ENCODE measurements around the gene POLR3GL.
A peak's percentile ranks its signal among the peaks of the same experiment; 100 is the strongest.
"Not testable (repeated sequence)": the region's sequence is repeated elsewhere in the genome, so short reads cannot be mapped to it uniquely, and the experiment has no call there.

The POLR3GL gene

DNA sequence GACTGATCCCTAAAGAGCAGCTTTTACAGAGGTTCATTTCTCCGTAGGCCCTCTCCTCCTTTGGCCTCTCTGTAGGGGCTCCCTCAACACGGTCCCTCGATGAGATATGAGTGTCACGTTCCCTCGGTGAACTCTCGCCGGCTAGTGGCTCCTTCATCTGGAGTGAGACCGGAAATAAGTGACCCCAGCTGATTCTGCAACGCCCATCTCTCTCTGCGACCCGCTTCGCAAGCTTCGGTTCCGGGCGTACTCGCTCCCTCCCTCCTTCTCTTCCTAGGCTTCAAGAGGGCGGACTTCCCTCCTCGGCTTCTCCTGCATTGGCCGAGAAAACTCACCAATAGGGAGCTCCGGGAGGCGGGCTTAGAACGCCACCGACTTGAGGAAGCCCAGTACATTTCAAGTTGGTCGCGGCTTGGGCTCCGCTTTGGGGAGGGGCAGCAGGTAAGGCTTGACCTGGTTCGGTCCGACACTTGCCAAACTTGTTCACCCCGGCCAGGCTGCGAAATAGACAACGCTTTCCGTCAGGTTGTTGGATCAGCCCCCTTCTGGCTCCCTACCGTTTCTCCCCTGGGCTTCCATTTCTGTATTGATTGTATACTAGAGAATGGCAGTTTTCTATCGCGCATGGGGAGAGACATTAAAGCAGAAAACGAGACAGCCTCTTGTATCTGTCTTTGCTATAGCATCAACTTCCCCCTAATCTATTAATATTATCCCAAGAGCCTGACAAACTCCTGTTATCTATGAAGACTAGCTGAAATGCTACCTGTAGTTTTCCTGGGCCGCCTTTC, at the start of gene POLR3GL, which contains the start of gene ANKRD34A:
Gene POLR3GL, plus strand, starts transcription at position 363 of the 791 bp plus-strand sequence. CDS start 10,176 bp downstream, outside the sequence.
Gene ANKRD34A, minus strand, starts transcription at position 248 of the 791 bp plus-strand sequence. CDS start 2,816 bp downstream, outside the sequence.
- peak; percentile 84 for DNase-seq (ENCODE audit: low read depth)

GRCh38 chr1:145916745-145917144, 47.7 kb upstream of the POLR3GL start:
- no peak for DNase-seq (ENCODE audit: low read depth)

GRCh38 chr1:145917595-145917994, 46.9 kb upstream of the POLR3GL start:
- DNase-seq (ENCODE audit: low read depth) = no peak

- DNase-seq (ENCODE audit: low read depth) = peak; percentile 89
Measured at GRCh38 chr1:145918144-145918991, 46.1 kb upstream of the POLR3GL start, which contains the start of gene PEX11B. Gene PEX11B, minus strand, starts transcription at chr1:145918717. Its CDS starts 29 bp downstream, at chr1:145918688.

DNA sequence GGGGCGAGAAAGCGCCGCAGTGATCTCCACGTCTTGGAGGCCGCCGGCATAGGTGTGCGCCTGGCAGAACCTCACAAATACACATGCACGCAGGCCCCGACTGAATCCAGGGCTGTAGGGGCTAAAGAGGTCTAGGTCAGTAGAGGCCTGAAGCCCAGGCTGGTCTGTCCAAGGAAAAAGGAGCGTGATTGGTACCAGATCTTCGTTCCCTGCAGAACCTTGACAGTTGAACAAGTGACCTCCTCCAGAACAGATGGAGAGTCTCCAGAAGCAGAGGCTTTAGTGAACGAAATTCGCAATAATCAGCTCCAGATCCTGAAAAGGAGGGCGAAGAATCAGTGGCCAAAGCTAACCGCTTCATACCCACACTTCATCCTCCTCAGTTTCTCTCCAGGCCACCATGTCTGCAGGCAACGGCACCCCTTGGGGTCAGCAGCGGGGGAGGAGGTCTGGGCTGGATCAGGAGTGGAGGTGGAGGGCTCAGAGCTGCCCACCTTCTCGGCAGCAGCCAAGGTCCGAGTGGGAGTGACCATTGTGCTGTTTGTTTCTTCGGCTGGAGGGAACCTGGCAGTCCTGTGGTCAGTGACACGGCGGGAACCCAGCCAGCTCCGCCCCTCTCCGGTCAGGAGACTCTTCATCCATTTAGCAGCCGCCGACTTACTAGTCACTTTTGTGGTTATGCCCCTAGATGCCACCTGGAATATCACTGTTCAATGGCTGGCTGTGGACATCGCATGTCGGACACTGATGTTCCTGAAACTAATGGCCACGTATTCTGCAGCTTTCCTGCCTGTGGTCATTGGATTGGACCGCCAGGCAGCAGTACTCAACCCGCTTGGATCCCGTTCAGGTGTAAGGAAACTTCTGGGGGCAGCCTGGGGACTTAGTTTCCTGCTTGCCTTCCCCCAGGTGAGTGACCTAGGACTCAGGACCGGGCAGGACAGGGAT, 45.2 kb upstream of the POLR3GL start:
- no peak for DNase-seq (ENCODE audit: low read depth)

- DNase-seq (ENCODE audit: low read depth) = not testable (repeated sequence)
Measured at GRCh38 chr1:145920297-145920696, 44.2 kb upstream of the POLR3GL start.

DNA sequence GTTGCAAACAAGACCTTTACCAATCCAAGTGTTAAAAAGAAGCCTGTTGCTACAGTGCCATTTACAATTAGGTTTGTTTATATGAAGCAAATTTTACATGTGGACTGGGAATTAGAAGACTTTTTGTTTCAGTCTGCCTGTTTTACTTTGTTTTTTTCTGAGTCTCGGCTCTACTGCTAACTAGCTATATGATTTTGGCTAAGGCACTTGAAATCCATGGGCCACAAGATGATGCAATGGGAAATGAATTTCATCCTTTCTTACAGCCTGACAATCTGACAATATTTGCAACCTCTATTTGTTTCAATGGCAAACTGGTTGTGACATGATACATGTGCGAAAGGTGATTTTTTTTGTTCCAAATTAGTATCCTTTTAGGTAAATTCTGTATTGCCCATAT, 42.2 kb upstream of the POLR3GL start:
- no peak for DNase-seq (ENCODE audit: low read depth)

- DNase-seq (ENCODE audit: low read depth) = peak; percentile 42
Measured at GRCh38 chr1:145926686-145927062, 37.8 kb upstream of the POLR3GL start.

GRCh38 chr1:145927063-145927886, 37.2 kb upstream of the POLR3GL start, which contains the start of gene RBM8A:
Gene RBM8A, minus strand, starts transcription at chr1:145927484. Its CDS starts 58 bp downstream, at chr1:145927426.
- DNase-seq (ENCODE audit: low read depth) = peak; percentile 83

GRCh38 chr1:145927916-145928643, 36.4 kb upstream of the POLR3GL start:
- no peak for DNase-seq (ENCODE audit: low read depth)

DNA sequence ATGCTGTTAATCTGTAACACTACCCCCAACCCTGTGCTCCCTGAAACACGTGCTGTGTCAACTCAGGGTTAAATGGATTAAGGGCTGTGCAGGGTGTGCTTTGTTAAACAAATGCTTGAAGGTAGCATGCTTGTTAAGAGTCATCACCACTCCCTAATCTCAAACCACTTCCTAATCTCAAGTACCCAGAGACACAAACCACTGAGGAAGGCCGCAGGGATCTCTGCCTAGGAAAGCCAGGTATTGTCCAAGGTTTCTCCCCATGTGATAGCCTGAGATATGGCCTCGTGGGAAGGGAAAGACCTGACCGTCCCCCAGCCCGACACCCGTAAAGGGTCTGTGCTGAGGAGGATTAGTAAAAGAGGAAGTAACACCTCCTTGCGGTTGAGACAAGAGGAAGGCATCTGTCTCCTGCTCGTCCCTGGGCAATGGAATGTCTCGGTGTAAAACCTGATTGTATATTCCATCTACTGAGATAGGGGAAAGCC, 31.9 kb upstream of the POLR3GL start:
- not testable (repeated sequence) for DNase-seq (ENCODE audit: low read depth)

DNA sequence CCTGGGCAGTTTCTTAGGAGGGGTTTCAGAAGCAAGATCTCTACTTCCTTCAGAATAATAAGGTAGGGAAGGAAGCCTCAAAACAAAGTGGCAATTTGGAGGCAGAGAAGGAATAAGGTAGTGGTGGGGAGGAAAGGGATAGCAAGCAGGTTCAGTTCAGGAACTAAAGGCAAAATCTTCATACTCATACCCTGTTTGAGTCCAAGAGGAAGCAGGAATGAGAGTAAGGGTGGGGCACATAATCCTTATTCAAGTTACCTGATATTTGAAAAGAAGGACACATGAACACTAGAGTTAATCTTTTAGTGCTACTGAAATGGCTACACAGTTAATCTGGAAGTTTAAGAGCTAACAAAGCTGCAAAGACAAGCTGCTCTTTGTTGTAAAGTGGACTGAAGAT, 28.8 kb upstream of the POLR3GL start:
- no peak for DNase-seq (ENCODE audit: low read depth)

GRCh38 chr1:145936247-145936646, 28.2 kb upstream of the POLR3GL start:
- no peak for DNase-seq (ENCODE audit: low read depth)

- no peak for DNase-seq (ENCODE audit: low read depth)
Measured at GRCh38 chr1:145937436-145937835, 27.1 kb upstream of the POLR3GL start.

DNA sequence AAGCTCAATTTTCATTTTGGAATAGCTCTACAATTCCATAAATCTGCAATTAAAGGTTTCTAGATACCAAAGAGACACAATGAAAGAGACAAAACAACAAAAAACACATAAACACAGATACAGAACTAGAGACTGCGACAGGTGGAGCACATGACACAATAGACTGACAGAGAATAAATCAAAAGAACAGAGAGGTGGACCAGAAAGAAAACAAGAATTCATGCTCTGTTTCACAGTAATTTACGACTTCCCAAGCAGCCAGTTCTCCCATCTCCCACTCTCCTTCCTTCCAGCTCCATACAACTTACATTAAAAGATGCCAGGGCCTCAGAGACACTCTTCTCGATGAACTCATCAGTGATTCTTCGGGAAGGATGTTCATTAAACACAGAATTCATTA, 22.1 kb upstream of the POLR3GL start:
- DNase-seq (ENCODE audit: low read depth) = no peak

DNA sequence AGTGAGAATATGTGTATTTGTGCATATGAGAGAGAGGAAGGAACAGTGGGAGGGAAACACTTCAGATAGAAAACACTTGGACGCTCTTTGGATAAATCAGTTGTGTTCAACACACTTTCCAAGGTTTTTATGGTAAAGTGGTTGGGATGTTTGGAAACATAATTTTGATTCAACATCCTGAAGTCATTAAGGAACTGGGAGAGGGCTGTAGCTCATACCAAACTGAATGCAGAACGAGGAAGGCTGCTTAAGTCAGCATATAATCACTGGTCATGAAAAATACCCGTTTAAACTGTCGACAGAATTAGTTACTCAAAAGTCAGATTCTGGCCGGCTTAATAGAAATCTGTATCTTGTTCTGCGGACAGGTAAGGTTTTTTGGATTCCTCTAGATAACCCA, 21.6 kb upstream of the POLR3GL start:
- no peak for DNase-seq (ENCODE audit: low read depth)

DNA sequence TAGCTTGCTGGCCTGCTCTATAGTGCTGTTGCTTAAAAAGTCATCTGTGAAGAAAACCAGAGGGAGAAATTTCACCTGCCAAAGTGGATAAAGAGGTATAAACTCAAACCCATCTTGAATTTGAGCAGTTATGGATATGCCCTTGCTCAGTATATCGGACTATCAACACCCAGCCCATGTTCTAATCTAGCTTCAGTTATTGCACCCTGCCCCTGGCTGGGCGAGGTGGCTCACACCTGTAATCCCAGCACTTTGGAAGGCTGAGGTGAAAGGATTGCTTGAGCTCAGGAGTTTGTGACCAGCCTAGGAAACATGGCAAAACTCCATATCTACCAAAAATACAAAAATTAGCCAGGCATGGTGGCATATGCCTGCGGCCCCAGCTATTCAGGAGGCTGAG, 20.0 kb upstream of the POLR3GL start:
- DNase-seq (ENCODE audit: low read depth) = no peak

DNA sequence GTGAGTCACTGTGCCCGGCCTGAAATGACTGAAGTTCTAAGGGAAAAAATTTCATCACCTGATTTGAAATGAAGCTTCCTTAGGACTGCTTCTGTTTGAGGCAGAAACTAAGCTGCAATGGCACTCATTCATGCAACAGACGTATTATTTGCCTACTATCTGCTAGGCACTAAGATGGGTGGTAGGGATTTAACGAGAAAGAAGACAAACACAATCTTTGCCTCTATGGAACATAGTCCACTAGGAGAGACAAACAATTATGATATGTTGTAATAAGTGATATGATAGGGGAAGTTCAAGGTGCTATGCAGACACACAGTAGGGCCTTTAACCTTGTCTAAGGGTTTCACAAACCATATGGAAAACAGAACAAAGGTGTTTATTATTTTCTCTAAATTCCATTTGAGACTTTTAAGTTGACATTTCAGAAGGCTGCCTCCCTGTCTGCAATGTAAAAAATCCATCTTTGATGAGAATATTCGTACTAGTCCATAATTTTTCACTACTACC, 18.0 kb upstream of the POLR3GL start:
- DNase-seq (ENCODE audit: low read depth) = no peak

DNA sequence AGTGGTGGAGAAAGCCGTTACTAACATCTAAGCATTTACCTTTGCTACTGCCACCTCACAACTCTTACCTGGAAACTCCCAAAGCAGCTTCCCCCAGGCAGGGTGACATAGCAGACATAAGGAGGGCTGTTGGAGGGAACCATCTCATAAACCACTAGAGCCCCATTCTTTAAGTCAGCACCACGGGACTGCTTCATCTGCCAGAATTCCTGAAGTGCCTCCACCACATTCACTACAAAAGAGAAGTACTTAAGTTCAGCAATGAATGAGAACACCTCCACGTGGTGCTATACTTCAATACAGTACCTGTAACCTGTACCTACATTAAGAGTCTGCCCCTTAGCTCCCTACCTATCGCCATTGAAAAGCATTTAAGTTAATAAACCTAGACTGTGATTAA, 16.9 kb upstream of the POLR3GL start:
- DNase-seq (ENCODE audit: low read depth) = no peak

GRCh38 chr1:145949219-145949618, 15.3 kb upstream of the POLR3GL start:
- DNase-seq (ENCODE audit: low read depth) = no peak

Measured in activated T-cell treated with anti-CD3 and anti-CD28 coated beads for 48 hours (primary cell).